ENCODE results near the gene ZDBF2. TPM values are rescaled to one million over a fixed set of nuclear protein-coding genes. Genes with fewer than 3 reads are reported as not detected.
"Not testable (repeated sequence)": the region's sequence is repeated elsewhere in the genome, so short reads cannot be mapped to it uniquely, and the experiment has no call there.

ZDBF2 gene
- total RNA-seq, 1 experiment from 2014 or later = not detected

- H3K4me3 Mint-ChIP-seq (ENCODE audit: low read depth, unreplicated experiment) = no peak overlapping the region
- intact Hi-C loops (cut with micrococcal nuclease; ENCODE audit: unreplicated experiment) = no loop called here
- no peaks in the 10 kb centered on the region for H3K27me3 Mint-ChIP-seq (ENCODE audit: unreplicated experiment)
- peaks cover 6% of the 10 kb centered on the region for H3K9me3 Mint-ChIP-seq (ENCODE audit: low read depth, unreplicated experiment)
- H3K27ac Mint-ChIP-seq (ENCODE audit: unreplicated experiment) = no peak overlapping the region
- DNase-seq = no peak
- no peaks in the 10 kb centered on the region for H3K4me1 Mint-ChIP-seq (ENCODE audit: low read depth, unreplicated experiment)
- no peak for TF ChIP-seq CTCF (IDR thresholded peaks at IDR 0.05; ENCODE audit: unreplicated experiment)
- H3K36me3 Mint-ChIP-seq (ENCODE audit: insufficient read depth, unreplicated experiment) = no peaks in the 10 kb centered on the region
- BruUV-seq (replicated peaks) = no TSS peak
- CTCF ChIA-PET = no interaction called here
These were observed 74.9 kb downstream of the ZDBF2 start for GRCh38 chr2:206349375-206349774.

GRCh38 chr2:206352571-206352970, 78.1 kb downstream of the ZDBF2 start:
- Mint-ChIP-seq H3K27me3 (ENCODE audit: unreplicated experiment) (no peaks in the 10 kb centered on the region), H3K9me3 (ENCODE audit: low read depth, unreplicated experiment) (peaks cover 2% of the 10 kb centered on the region), H3K4me3 (ENCODE audit: low read depth, unreplicated experiment) (no peak overlapping the region), H3K36me3 (ENCODE audit: insufficient read depth, unreplicated experiment) (no peaks in the 10 kb centered on the region), H3K4me1 (ENCODE audit: low read depth, unreplicated experiment) (no peaks in the 10 kb centered on the region), H3K27ac (ENCODE audit: unreplicated experiment) (no peak overlapping the region)
- DNase-seq = no peak
- intact Hi-C loops (cut with micrococcal nuclease; ENCODE audit: unreplicated experiment) = no loop called here
- TF ChIP-seq CTCF (IDR thresholded peaks at IDR 0.05; ENCODE audit: unreplicated experiment) = no peak
- BruUV-seq (replicated peaks) = no TSS peak
- CTCF ChIA-PET = no interaction called here

GRCh38 chr2:206353685-206354084, 79.2 kb downstream of the ZDBF2 start:
- Mint-ChIP-seq H3K27ac (ENCODE audit: unreplicated experiment) (no peak overlapping the region), H3K4me1 (ENCODE audit: low read depth, unreplicated experiment) (no peaks in the 10 kb centered on the region), H3K4me3 (ENCODE audit: low read depth, unreplicated experiment) (no peak overlapping the region), H3K27me3 (ENCODE audit: unreplicated experiment) (no peaks in the 10 kb centered on the region), H3K9me3 (ENCODE audit: low read depth, unreplicated experiment) (no peaks in the 10 kb centered on the region), H3K36me3 (ENCODE audit: insufficient read depth, unreplicated experiment) (no peaks in the 10 kb centered on the region)
- TF ChIP-seq CTCF (IDR thresholded peaks at IDR 0.05; ENCODE audit: unreplicated experiment) = no peak
- DNase-seq = no peak
- intact Hi-C loops (cut with micrococcal nuclease; ENCODE audit: unreplicated experiment) = no loop called here
- no TSS peak for BruUV-seq (replicated peaks)
- CTCF ChIA-PET = no interaction called here

GRCh38 chr2:206354129-206354528, 79.7 kb downstream of the ZDBF2 start:
- intact Hi-C loops (cut with micrococcal nuclease; ENCODE audit: unreplicated experiment) = no loop called here
- no peaks in the 10 kb centered on the region for H3K36me3 Mint-ChIP-seq (ENCODE audit: insufficient read depth, unreplicated experiment)
- no peaks in the 10 kb centered on the region for H3K9me3 Mint-ChIP-seq (ENCODE audit: low read depth, unreplicated experiment)
- TF ChIP-seq CTCF (IDR thresholded peaks at IDR 0.05; ENCODE audit: unreplicated experiment) = no peak
- H3K27me3 Mint-ChIP-seq (ENCODE audit: unreplicated experiment) = no peaks in the 10 kb centered on the region
- CTCF ChIA-PET = interaction anchor here (0.7 kb wide), 1 partner anchor 418 kb away, joined by 4 read pairs; no protein-coding TSS in a partner anchor
- no peak for DNase-seq
- no TSS peak for BruUV-seq (replicated peaks)
- no peak overlapping the region for H3K27ac Mint-ChIP-seq (ENCODE audit: unreplicated experiment)
- no peak overlapping the region for H3K4me3 Mint-ChIP-seq (ENCODE audit: low read depth, unreplicated experiment)
- no peaks in the 10 kb centered on the region for H3K4me1 Mint-ChIP-seq (ENCODE audit: low read depth, unreplicated experiment)

GRCh38 chr2:206356840-206357239, 82.4 kb downstream of the ZDBF2 start:
- H3K36me3 Mint-ChIP-seq (ENCODE audit: insufficient read depth, unreplicated experiment); H3K9me3 Mint-ChIP-seq (ENCODE audit: low read depth, unreplicated experiment); intact Hi-C loops (cut with micrococcal nuclease; ENCODE audit: unreplicated experiment); H3K27me3 Mint-ChIP-seq (ENCODE audit: unreplicated experiment); H3K4me3 Mint-ChIP-seq (ENCODE audit: low read depth, unreplicated experiment); H3K27ac Mint-ChIP-seq (ENCODE audit: unreplicated experiment); BruUV-seq (replicated peaks); DNase-seq; H3K4me1 Mint-ChIP-seq (ENCODE audit: low read depth, unreplicated experiment); CTCF ChIA-PET: not testable (repeated sequence)

- intact Hi-C loops (cut with micrococcal nuclease; ENCODE audit: unreplicated experiment); BruUV-seq (replicated peaks); H3K27ac Mint-ChIP-seq (ENCODE audit: unreplicated experiment); H3K9me3 Mint-ChIP-seq (ENCODE audit: low read depth, unreplicated experiment); H3K4me1 Mint-ChIP-seq (ENCODE audit: low read depth, unreplicated experiment); DNase-seq; CTCF ChIA-PET; H3K27me3 Mint-ChIP-seq (ENCODE audit: unreplicated experiment); H3K4me3 Mint-ChIP-seq (ENCODE audit: low read depth, unreplicated experiment); H3K36me3 Mint-ChIP-seq (ENCODE audit: insufficient read depth, unreplicated experiment): not testable (repeated sequence)
These were observed 86.4 kb downstream of the ZDBF2 start for GRCh38 chr2:206360840-206361239.
